Activated CD4-positive, alpha-beta T cell treated with anti-CD3 and anti-CD28 coated beads, Interleukin-2, amount 10 ng/mL, durations not matched to agents 7 days and 5 days (primary cell): Measurements from ENCODE around the gene ACADSB. TPM values are rescaled to one million over a fixed set of nuclear protein-coding genes. Genes with fewer than 3 reads are reported as not detected.

Experiments
- CTCF ChIA-PET: fragments of 350-600 bp; sonication (Branson Sonifier 250); formaldehyde crosslinking; loops from one replicate; lab custom pipeline; 2021; ENCODE audit warnings: antibody characterized with exemption; lab: Charles Lee
- POLR2A ChIA-PET: fragments of 350-600 bp; sonication (Branson Sonifier 250); formaldehyde crosslinking; loops from one replicate; lab custom pipeline; 2021; ENCODE audit warnings: antibody characterized with exemption; lab: Charles Lee
- DNase-seq: peaks from one replicate; pipeline ENCODE4 v3.0.0-alpha.2; 2020
- H3K27ac Mint-ChIP-seq: one replicate; pipeline ENCODE4 v1.8.0; 2021; ENCODE audit warnings: mild to moderate bottlenecking, moderate library complexity, mixed read lengths
- H3K27me3 Mint-ChIP-seq: one replicate; pipeline ENCODE4 v1.8.0; 2021; ENCODE audit warnings: mixed read lengths
- H3K36me3 Mint-ChIP-seq: one replicate; pipeline ENCODE4 v1.8.0; 2021; ENCODE audit warnings: low read depth, mixed read lengths
- H3K4me1 Mint-ChIP-seq: one replicate; pipeline ENCODE4 v1.8.0; 2021; ENCODE audit warnings: mixed read lengths
- H3K4me3 Mint-ChIP-seq: one replicate; pipeline ENCODE4 v1.8.0; 2021; ENCODE audit warnings: mild to moderate bottlenecking, moderate library complexity, mixed read lengths
- H3K9me3 Mint-ChIP-seq: one replicate; pipeline ENCODE4 v1.8.0; 2021; ENCODE audit warnings: mixed read lengths
- total RNA-seq, 2 experiments: library from RNA; stranded (reverse); gene quantifications; one replicate each; pipeline ENCODE4 v1.2.3, GENCODE V29; 2021

The ACADSB gene
- total RNA-seq, 2 experiments from 2014 or later, result 21.4 to 25.1 TPM

- Mint-ChIP-seq H3K4me1 (no peaks in the 10 kb centered on the region), H3K27me3 (no peaks in the 10 kb centered on the region), H3K9me3 (no peaks in the 10 kb centered on the region), H3K36me3 (no peaks in the 10 kb centered on the region), H3K4me3 (no peak overlapping the region), H3K27ac (no peak overlapping the region)
- ChIA-PET POLR2A (no interaction called here), CTCF (no interaction called here)
- no peak for DNase-seq
These were observed 88.2 kb downstream of the ACADSB start for GRCh38 chr10:123097039-123097438.

- H3K36me3 Mint-ChIP-seq, result no peaks in the 10 kb centered on the region
- no peaks in the 10 kb centered on the region for H3K9me3 Mint-ChIP-seq
- DNase-seq, result no peak
- CTCF ChIA-PET, result no interaction called here
- no peak overlapping the region for H3K4me3 Mint-ChIP-seq
- no peaks in the 10 kb centered on the region for H3K27me3 Mint-ChIP-seq
- H3K4me1 Mint-ChIP-seq, result no peaks in the 10 kb centered on the region
- POLR2A ChIA-PET, result no interaction called here
- H3K27ac Mint-ChIP-seq, result no peak overlapping the region
These were observed 91.4 kb downstream of the ACADSB start for GRCh38 chr10:123100030-123100762.

- H3K27me3 Mint-ChIP-seq, result peaks cover 5% of the 10 kb centered on the region
- POLR2A ChIA-PET, result no interaction called here
These were observed 93.1 kb downstream of the ACADSB start for GRCh38 chr10:123101872-123102271.

GRCh38 chr10:123102673-123103072 lies 93.9 kb downstream of the ACADSB start:
- DNase-seq, result no peak
- peaks cover 5% of the 10 kb centered on the region for H3K27me3 Mint-ChIP-seq
- H3K27ac Mint-ChIP-seq, result no peak overlapping the region
- no peaks in the 10 kb centered on the region for H3K4me1 Mint-ChIP-seq
- H3K4me3 Mint-ChIP-seq, result no peak overlapping the region
- no peaks in the 10 kb centered on the region for H3K36me3 Mint-ChIP-seq
- ChIA-PET CTCF (interaction anchor here (0.6 kb wide), 1 partner anchor 32 kb away, joined by 3 read pairs; no protein-coding TSS in a partner anchor), POLR2A (no interaction called here)
- H3K9me3 Mint-ChIP-seq, result no peaks in the 10 kb centered on the region

More at GRCh38 chr10:123101872-123102271, 93.1 kb downstream of the ACADSB start:
- CTCF ChIA-PET, result no interaction called here
- Mint-ChIP-seq H3K9me3 (no peaks in the 10 kb centered on the region), H3K36me3 (no peaks in the 10 kb centered on the region), H3K4me3 (no peak overlapping the region), H3K4me1 (no peaks in the 10 kb centered on the region), H3K27ac (no peak overlapping the region)
- DNase-seq, result no peak

GRCh38 chr10:123103944-123104343 lies 95.1 kb downstream of the ACADSB start:
- Mint-ChIP-seq H3K27ac (no peak overlapping the region), H3K4me1 (no peaks in the 10 kb centered on the region), H3K27me3 (peaks cover 8% of the 10 kb centered on the region), H3K36me3 (no peaks in the 10 kb centered on the region), H3K9me3 (no peaks in the 10 kb centered on the region), H3K4me3 (no peak overlapping the region)
- no peak for DNase-seq
- ChIA-PET CTCF (interaction anchor here (0.8 kb wide), 1 partner anchor 569 kb away, joined by 3 read pairs; no protein-coding TSS in a partner anchor), POLR2A (no interaction called here)

Other genes starting within 250 kb of the ACADSB start
- gene CUZD1, start 163.1 kb upstream of the ACADSB start, total RNA-seq, result 1 to 10 TPM; 2.4 to 3.4 TPM
- gene FAM24B, start 129.4 kb upstream of the ACADSB start, total RNA-seq, result 10 to 100 TPM; 12.1 to 13.9 TPM
- gene FAM24A, start 98.4 kb upstream of the ACADSB start, total RNA-seq, result not detected
- gene C10orf88, start 54.8 kb upstream of the ACADSB start, total RNA-seq, result 10 to 100 TPM; 12.7 to 16.0 TPM
- gene PSTK, start 28.6 kb upstream of the ACADSB start, total RNA-seq, result 1 to 10 TPM; 2.6 to 3.7 TPM
- 10 to 100 TPM; 14.3 to 14.6 TPM for gene IKZF5, start 211 bp upstream of the ACADSB start, total RNA-seq
- not detected for gene HMX3, start 127.0 kb downstream of the ACADSB start, total RNA-seq
- not detected for gene HMX2, start 139.1 kb downstream of the ACADSB start, total RNA-seq
- gene BUB3, start 145.4 kb downstream of the ACADSB start, total RNA-seq, result 100 to 1,000 TPM; 224 to 255 TPM